NCI-H1048 (cell line): ENCODE measurements around the gene DARS1.
"Not testable (repeated sequence)": the region's sequence is repeated elsewhere in the genome, so short reads cannot be mapped to it uniquely, and the experiment has no call there.

Experiments
- DNase-seq: peaks from one replicate; lab custom pipeline; 2025; lab: John Stamatoyannopoulos, UW

Gene DARS1

GRCh38 chr2:135984199-135985017, 1.0 kb downstream of the DARS1 start:
- DNase-seq = no peak

- no peak for DNase-seq
Measured at GRCh38 chr2:135980434-135981079, 4.9 kb downstream of the DARS1 start.

GRCh38 chr2:135975702-135976101, 9.7 kb downstream of the DARS1 start:
- DNase-seq = no peak

GRCh38 chr2:135974036-135974435, 11.4 kb downstream of the DARS1 start:
- DNase-seq = no peak

- no peak for DNase-seq
Measured at GRCh38 chr2:135969655-135970387, 15.6 kb downstream of the DARS1 start.

- DNase-seq = no peak
Measured at GRCh38 chr2:135965756-135966155, 19.7 kb downstream of the DARS1 start.

GRCh38 chr2:135964404-135964803, 21.0 kb downstream of the DARS1 start:
- not testable (repeated sequence) for DNase-seq

GRCh38 chr2:135963841-135964240, 21.6 kb downstream of the DARS1 start:
- DNase-seq = no peak

- no peak for DNase-seq
Measured at GRCh38 chr2:135962366-135963123, 22.9 kb downstream of the DARS1 start.

- DNase-seq = peak; percentile 64
Measured at GRCh38 chr2:135960656-135961551, 24.5 kb downstream of the DARS1 start.

- DNase-seq = no peak
Measured at GRCh38 chr2:135960150-135960549, 25.3 kb downstream of the DARS1 start.

- DNase-seq = not testable (repeated sequence)
Measured at GRCh38 chr2:135958927-135959326, 26.5 kb downstream of the DARS1 start.

- DNase-seq = no peak
Measured at GRCh38 chr2:135954020-135954601, 31.3 kb downstream of the DARS1 start.

- DNase-seq = no peak
Measured at GRCh38 chr2:135952891-135953290, 32.5 kb downstream of the DARS1 start.

GRCh38 chr2:135951041-135951583, 34.3 kb downstream of the DARS1 start:
- no peak for DNase-seq

GRCh38 chr2:135949451-135950234, 35.8 kb downstream of the DARS1 start:
- DNase-seq = no peak

- no peak for DNase-seq
Measured at GRCh38 chr2:135948642-135949355, 36.6 kb downstream of the DARS1 start.

- DNase-seq = no peak
Measured at GRCh38 chr2:135948141-135948540, 37.3 kb downstream of the DARS1 start.

GRCh38 chr2:135947483-135947882, 37.9 kb downstream of the DARS1 start:
- no peak for DNase-seq
